HEK293T (cell line): ENCODE data around the gene ST3GAL6.

Source experiments
- ARNT ChIP-seq: fragments of 450-650 bp; IDR thresholded peaks from 2 replicates; pipeline ENCODE4 v1.6.1; 2017; ENCODE audit warnings: mild to moderate bottlenecking
- BHLHE40 ChIP-seq: fragments of 450-650 bp; IDR thresholded peaks from 2 replicates; pipeline ENCODE4 v1.6.1; 2016; ENCODE audit warnings: mild to moderate bottlenecking, moderate library complexity, borderline replicate concordance
- ELF4 ChIP-seq: fragments of 450-650 bp; IDR thresholded peaks from 2 replicates; pipeline ENCODE4 v1.6.1; 2017; ENCODE audit warnings: antibody characterized with exemption
- FOXA1 ChIP-seq: fragments of 450-650 bp; IDR thresholded peaks from 2 replicates; pipeline ENCODE4 v1.6.1; 2016; ENCODE audit warnings: mild to moderate bottlenecking
- FOXM1 ChIP-seq: fragments of 450-650 bp; IDR thresholded peaks from 2 replicates; pipeline ENCODE4 v1.6.1; 2017; ENCODE audit warnings: mild to moderate bottlenecking, borderline replicate concordance
- HDGF ChIP-seq: fragments of 450-650 bp; IDR thresholded peaks from 2 replicates; pipeline ENCODE4 v1.6.1; 2017; ENCODE audit warnings: antibody characterized with exemption, borderline replicate concordance
- L3MBTL2 ChIP-seq: fragments of 450-650 bp; conservative IDR thresholded peaks from 2 replicates; pipeline ENCODE4 v1.6.1; 2016; ENCODE audit warnings: mild to moderate bottlenecking
- NFRKB ChIP-seq: fragments of 450-650 bp; IDR thresholded peaks from 2 replicates; pipeline ENCODE4 v1.6.1; 2016; ENCODE audit warnings: mild to moderate bottlenecking, moderate library complexity
- SP1 ChIP-seq: fragments of 450-650 bp; IDR thresholded peaks from 2 replicates; pipeline ENCODE4 v1.6.1; 2017
- SUZ12 ChIP-seq: fragments of 450-650 bp; IDR thresholded peaks from 2 replicates; pipeline ENCODE4 v1.6.1; 2016; ENCODE audit warnings: mild to moderate bottlenecking
- ZNF384 ChIP-seq: fragments of 450-650 bp; IDR thresholded peaks from 2 replicates; pipeline ENCODE4 v1.6.1; 2016

DNA sequence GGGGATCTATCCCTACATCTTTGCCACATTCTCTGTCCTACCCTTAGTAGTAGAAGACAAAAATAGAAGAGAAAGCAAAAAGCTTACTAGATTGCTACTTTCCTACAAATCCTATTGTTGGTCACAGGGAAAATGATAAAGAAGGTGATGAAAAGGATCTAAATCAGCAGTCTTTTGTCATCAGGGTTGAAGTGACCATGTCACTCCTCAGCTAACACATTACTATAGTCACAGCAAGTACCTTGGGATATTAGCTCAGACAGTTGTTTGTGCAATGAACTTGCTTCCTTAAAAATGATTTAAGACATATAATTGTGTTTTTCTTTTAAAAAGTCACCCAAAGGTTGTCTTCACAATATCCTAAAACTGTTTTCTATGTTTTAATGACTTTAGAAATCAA lies 6.3 kb downstream of the ST3GAL6 start:
- TF ChIP-seq ELF4 = no peak
- TF ChIP-seq FOXM1 = no peak
- TF ChIP-seq SP1 = no peak
- no peak for TF ChIP-seq HDGF
- TF ChIP-seq ARNT = no peak
- no peak for TF ChIP-seq BHLHE40
- TF ChIP-seq NFRKB = no peak
- no peak for TF ChIP-seq SUZ12
- TF ChIP-seq L3MBTL2 = no peak
- no peak for TF ChIP-seq FOXA1
- no peak for TF ChIP-seq ZNF384
